ENCODE measurements around the gene HECTD4.
"Not testable (repeated sequence)": the region's sequence is repeated elsewhere in the genome, so short reads cannot be mapped to it uniquely, and the experiment has no call there.

The HECTD4 gene

DNA sequence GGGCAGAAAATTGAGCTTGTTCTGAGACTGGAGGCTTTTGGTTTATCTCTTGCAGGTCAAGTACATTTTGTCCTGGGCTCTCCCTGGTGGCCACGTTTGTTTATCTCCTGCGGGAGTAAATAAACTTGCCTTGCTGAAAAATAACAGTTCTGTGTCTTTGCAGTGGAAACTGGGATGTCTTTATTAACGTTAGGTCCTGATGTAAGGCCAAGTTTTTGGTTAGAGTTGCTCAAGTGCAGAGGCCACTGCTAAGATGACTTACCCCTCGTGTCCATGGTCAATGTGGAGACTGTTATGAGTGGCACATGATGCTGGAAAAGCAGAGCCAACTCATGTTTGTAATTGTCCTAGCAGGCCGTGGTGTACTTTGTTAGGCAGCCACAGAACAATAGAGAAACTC is 40.3 kb upstream of the HECTD4 start:
- TF ChIP-seq, protein P1, sequence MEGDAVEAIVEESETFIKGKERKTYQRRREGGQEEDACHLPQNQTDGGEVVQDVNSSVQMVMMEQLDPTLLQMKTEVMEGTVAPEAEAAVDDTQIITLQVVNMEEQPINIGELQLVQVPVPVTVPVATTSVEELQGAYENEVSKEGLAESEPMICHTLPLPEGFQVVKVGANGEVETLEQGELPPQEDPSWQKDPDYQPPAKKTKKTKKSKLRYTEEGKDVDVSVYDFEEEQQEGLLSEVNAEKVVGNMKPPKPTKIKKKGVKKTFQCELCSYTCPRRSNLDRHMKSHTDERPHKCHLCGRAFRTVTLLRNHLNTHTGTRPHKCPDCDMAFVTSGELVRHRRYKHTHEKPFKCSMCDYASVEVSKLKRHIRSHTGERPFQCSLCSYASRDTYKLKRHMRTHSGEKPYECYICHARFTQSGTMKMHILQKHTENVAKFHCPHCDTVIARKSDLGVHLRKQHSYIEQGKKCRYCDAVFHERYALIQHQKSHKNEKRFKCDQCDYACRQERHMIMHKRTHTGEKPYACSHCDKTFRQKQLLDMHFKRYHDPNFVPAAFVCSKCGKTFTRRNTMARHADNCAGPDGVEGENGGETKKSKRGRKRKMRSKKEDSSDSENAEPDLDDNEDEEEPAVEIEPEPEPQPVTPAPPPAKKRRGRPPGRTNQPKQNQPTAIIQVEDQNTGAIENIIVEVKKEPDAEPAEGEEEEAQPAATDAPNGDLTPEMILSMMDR (IDR thresholded peaks at IDR 0.05; ENCODE audit: borderline replicate concordance, insufficient read depth, low read depth, low read length), result no peak
- H3K4me3 ChIP-seq (ENCODE audit: low read depth, low read length), result no peak overlapping the region

DNA sequence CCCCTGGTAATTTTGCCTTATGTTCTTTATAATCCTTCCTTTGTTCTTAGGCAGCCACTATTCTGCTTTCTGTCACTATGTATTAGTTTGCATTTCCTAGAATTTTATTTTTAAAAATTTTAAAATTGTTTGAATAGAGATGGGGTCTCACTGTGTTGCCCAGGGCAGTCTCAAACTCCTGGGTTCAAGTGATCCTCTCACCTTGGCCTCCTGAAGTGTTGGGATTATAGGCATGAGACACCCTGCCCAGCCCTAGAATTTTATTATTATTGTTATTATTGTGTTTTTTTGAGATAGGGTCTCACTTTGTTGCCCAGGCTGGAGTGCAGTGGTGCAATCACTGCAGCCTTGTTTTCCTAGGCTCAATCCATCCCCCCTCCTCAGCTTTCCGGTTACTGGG is 39.1 kb upstream of the HECTD4 start:
- no peak overlapping the region for H3K4me3 ChIP-seq (ENCODE audit: low read depth, low read length)
- TF ChIP-seq, protein P1 (IDR thresholded peaks at IDR 0.05; ENCODE audit: borderline replicate concordance, insufficient read depth, low read depth, low read length), result no peak

DNA sequence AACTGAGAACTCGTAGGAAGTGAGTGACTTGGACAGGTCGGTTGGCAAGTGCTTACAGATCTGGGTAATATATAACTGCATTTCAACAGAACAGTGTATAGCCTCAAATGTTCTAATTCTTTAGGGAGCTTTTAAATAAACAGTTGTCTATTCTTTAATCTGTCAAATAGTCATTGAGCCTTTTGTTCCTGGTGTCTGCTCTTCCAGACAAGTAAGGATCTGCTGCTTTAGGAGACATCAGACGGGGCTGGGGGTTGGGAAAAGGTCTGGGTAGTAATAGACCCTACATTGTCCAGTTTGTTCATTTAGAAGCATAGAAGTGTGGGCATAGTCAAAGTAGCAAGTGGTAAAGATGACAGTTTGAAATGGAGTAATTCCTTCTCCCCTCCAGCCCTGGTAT is 38.5 kb upstream of the HECTD4 start:
- TF ChIP-seq, protein P1 (IDR thresholded peaks at IDR 0.05; ENCODE audit: borderline replicate concordance, insufficient read depth, low read depth, low read length), result no peak
- no peak overlapping the region for H3K4me3 ChIP-seq (ENCODE audit: low read depth, low read length)

DNA sequence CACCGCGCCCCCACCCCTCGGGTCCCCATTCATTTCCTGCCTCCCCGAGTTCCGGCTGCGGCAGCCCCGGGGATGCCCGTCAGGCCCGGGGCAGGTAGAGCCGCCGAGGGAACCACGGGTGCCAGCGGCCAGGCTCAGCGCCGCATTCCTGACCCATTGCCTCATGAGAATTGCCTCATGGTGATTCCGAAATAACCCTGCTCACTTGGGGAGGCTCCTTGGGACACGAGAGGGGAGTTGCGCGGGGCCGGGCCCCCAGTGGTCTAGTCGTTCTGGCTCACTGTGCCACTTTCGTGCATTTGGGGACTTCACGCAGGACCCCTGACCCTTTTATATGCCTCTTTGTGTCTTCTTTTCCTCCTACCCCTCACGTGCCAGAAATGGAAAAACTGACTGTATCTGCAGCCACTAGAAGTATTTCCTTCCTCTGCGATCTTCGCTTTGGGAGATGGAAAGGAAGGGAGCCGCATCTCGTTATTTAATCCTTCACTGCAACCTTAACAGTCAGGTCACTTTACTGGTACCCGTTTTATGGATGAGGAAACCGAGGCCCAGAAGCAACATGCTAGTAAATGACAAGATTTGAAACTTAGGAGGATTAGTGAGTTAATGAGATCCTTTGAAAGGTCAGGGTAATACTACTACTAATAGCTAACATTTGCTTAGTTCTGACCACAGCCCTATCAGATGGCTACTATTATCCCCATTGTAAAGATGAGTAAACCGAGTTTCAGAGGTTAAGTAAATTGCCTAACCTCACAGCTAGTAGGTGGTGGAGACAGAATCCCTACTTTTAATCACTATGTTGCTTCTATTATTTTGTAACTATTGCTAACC is 37.3 kb upstream of the HECTD4 start:
- TF ChIP-seq, protein P1 (IDR thresholded peaks at IDR 0.05; ENCODE audit: borderline replicate concordance, insufficient read depth, low read depth, low read length), result no peak
- H3K4me3 ChIP-seq (ENCODE audit: low read depth, low read length), result peak overlapping the region; percentile 97

DNA sequence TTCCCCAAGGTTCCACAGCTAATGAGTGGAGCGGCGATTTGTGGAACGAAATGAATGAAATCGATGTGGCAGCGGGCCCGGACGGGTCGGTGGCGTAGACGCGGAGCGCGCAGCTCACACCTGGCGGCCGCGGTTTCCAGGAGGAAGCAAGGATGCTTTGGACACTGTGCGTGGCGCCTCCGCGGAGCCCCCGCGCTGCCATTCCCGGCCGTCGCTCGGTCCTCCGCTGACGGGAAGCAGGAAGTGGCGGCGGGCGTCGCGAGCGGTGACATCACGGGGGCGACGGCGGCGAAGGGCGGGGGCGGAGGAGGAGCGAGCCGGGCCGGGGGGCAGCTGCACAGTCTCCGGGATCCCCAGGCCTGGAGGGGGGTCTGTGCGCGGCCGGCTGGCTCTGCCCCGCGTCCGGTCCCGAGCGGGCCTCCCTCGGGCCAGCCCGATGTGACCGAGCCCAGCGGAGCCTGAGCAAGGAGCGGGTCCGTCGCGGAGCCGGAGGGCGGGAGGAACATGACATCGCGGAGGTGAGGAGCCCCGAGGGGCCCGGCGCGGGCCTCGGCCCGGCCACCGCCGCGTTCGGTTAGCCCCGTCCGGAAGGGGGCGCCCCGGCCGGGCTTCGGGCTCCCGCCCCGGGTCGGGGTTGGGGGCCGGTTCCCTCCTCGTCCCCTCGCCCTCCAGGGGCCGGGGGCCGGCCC is 36.5 kb upstream of the HECTD4 start, which contains the start of gene PTPN11:
PTPN11 (plus strand) TSS at position 340 of the 689 bp plus-strand sequence; CDS start at position 505, 165 bp downstream.
- peak within 1 kb of the TSS; percentile 97 for H3K4me3 ChIP-seq (ENCODE audit: low read depth, low read length)
- TF ChIP-seq, protein P1 (IDR thresholded peaks at IDR 0.05; ENCODE audit: borderline replicate concordance, insufficient read depth, low read depth, low read length), result peak; percentile 57; the same call in 1 of the 2 replicates

DNA sequence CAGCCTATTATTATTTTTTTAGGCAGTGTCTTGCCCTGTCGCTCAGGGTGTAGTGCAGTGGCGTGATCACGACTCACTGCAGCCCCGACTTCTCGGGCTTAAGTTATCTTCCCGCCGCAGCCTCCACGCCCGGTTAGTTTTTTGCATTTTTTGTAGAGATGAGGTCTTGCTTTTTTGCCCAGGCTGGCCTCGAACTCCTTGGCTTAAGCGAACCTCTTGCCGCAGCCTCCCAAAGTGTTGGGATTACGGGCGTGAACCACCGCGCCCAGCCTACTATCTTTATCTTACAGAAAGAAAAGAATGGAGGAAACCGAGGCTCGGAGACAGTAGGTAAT is 36.0 kb upstream of the HECTD4 start:
- TF ChIP-seq, protein P1 (IDR thresholded peaks at IDR 0.05; ENCODE audit: borderline replicate concordance, insufficient read depth, low read depth, low read length), result no peak
- peak overlapping the region; percentile 97 for H3K4me3 ChIP-seq (ENCODE audit: low read depth, low read length)

DNA sequence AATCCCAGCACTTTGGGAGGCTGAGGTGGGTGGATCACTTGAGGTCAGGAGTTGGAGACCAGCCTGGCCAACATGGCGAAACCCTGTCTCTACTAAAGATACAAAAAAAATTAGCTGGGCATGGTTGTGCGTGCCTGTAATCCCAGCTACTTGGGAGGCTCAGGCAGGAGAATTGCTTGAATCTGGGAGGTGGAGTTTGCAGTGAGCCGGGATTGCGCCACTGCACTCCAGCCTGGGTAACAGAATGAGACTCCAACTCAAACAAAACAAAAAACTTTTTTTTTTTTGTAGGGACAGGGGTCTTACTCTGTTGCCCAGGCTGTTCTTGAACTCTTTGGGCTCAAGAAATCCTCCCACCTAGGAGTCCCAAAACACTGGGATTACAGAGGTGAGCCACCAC is 33.2 kb upstream of the HECTD4 start:
- H3K4me3 ChIP-seq (ENCODE audit: low read depth, low read length), result not testable (repeated sequence)
